HG03558 (cell line): ENCODE measurements around the gene NCLN.
"Not testable (repeated sequence)": the region's sequence is repeated elsewhere in the genome, so short reads cannot be mapped to it uniquely, and the experiment has no call there.

Source experiments
- ATAC-seq: cut with Tn5 transposase; IDR thresholded peaks from one replicate; pipeline ENCODE4 v1.9.1; 2021; ENCODE audit warnings: moderate number of reproducible peaks; ENCODE audit not compliant: unreplicated experiment; ENCODE audit errors: extremely low read depth

NCLN gene

DNA sequence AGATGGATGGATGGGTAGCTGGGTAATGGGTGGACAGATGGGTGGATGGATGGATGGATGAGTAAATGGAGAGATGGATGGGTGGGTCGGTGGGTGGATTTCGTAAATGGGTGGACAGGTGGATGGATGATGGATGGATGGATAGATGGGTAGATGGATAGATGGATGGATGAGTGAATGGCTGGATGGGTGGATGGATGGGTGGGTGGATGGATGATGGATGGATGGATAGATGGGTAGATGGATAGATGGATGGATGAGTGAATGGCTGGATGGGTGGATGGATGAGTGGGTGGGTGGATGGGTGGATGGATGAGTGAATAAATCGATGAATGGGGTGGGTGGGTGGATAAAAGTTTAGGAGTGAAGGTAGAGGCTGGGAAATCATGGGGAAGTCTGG, 31.3 kb upstream of the NCLN start:
- ATAC-seq = not testable (repeated sequence)

DNA sequence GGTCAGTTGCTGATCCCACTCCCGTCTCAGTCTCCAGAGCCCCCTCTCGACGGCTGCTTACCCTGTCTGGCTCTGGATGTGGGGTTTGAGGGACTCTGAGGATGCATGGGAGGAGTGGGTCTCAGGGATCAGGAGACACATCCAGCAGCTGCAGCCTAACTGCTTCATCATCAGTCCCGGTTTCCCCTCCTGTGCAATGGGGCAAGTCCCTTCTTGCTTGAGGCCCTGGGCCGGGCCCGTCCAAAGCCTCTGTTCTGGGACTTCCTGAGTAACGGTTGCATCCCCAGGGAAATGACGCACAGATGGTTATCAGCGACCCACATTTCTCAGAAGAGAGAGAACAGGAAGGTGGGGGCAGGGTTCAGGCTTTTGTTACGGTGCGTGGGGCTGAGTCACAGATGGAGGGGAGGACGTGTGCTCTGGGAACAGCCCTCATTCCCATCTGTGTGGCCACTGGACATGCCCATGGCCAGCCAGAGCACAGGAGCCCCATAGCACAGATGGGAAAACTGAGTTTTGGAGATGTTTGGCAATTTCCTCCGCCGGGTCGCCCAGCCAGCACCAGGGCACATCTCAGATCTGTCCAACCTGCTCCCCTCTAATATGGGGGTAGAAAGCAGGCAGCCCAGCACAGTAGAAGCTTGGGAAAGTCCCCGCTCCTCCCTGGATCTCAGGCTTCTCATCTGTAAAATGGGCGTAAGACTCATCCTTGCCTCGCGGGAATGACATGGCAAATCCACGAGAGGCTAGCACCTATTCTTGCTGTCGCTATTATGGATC, 30.6 kb upstream of the NCLN start:
- ATAC-seq = peak; percentile 71

DNA sequence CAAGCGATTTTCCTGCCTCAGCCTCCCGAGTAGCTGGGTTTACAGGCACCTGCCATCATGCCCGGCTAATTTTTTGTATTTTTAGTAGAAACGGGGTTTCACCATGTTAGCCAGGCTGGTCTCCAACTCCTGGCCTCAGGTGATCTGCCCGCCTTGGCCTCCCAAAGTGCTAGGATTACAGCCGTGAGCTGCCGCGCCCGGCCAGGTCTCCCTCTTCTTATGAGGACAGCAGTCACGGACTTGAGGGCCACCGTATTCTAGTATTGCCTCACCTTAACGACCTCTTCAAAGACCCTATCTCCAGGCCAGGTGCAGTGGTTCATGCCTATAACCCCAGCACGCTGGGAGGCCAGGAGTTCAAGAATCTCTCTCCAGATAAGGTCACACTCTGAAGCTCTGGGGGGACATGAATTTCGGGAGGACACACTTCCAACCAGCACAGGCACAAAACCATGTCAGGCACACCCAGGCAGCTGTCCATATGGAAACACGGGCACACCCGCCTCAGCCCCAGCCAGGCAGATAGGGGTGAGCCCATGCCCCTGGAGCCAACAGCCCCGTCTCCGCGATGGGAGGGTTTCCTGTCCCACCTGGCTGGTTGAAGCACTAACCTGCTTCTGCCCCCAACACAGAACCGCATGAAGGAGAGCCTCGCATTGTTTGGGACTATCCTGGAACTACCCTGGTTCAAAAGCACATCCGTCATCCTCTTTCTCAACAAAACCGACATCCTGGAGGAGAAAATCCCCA, 28.5 kb upstream of the NCLN start:
- ATAC-seq = no peak

DNA sequence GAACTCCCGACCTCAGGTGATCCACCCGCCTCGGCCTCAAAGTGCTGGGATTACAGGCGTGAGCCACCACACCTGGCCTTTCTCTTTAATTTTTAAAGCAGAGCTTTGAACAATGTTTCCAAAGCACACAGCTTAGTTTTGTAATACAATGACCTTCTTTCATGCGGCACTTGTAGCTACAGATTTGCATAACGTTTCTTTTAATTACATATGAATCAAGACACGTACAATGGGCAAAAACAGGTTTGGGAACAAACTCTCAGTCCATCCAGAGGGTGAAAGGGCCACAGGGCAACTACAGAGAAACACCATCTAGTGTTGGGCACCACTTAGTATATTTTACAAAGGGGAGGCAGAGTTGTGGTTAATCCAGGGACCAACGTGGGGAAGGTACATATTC, 26.2 kb upstream of the NCLN start:
- no peak for ATAC-seq

DNA sequence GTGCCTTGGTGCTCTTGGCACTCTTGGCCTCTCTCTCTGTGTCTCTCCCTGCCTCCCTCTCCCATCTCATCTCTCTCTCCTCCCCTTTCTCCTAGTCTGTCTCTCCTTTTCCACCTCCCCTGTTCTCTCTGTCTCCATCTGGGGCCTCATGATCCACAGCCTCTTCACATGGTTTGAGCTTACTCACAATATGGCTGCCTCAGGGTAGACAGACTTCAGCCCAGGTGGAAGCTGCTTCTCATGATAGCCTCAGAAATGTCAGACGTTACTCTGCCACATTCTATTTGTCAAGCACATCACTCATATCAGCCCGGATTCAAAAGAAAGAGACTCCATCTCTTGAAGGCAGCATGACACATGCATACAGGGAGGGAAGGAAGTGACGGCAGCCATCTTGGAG, 25.5 kb upstream of the NCLN start:
- ATAC-seq = no peak

DNA sequence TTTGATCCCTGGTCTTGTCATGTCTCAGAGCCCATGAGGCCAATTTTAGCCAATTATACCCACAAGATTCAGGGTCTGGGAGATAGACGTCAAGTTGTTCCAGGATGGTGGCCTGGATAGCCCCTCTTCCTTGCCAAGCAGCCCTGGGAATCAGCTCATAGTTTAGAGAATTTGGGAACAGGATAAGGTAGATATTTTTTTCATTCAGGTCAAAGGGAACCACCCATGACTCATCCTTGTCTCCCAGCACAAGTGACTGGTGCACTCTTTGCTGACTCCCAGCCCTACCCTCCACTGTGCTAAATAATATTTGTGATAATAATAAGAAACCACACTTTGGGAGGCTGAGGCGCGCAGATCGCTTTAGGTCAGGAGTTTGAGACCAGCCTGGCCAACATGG, 24.3 kb upstream of the NCLN start:
- ATAC-seq = no peak

DNA sequence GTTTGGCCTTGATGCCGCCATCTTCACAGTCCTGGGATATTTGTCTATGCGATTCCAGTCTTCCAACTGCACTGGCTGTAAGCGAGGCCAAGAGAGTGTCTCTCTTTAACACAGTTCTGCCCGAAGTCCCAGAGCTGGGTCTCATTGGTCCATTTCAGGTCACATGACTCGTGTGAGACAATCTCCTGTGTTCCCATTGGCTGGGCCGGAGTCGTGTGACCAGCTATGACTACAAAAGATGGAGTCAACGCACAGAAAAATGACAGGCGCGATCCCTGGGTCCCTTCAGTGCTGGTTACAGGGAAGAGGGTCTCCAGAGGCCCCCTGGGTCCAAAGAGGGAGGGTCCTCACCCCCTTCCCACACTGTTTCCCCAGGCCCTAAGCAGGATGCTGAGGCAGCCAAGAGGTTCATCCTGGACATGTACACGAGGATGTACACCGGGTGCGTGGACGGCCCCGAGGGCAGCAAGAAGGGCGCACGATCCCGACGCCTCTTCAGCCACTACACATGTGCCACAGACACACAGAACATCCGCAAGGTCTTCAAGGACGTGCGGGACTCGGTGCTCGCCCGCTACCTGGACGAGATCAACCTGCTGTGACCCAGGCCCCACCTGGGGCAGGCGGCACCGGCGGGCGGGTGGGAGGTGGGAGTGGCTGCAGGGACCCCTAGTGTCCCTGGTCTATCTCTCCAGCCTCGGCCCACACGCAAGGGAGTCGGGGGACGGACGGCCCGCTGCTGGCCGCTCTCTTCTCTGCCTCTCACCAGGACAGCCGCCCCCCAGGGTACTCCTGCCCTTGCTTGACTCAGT, 23.1 kb upstream of the NCLN start:
- no peak for ATAC-seq

DNA sequence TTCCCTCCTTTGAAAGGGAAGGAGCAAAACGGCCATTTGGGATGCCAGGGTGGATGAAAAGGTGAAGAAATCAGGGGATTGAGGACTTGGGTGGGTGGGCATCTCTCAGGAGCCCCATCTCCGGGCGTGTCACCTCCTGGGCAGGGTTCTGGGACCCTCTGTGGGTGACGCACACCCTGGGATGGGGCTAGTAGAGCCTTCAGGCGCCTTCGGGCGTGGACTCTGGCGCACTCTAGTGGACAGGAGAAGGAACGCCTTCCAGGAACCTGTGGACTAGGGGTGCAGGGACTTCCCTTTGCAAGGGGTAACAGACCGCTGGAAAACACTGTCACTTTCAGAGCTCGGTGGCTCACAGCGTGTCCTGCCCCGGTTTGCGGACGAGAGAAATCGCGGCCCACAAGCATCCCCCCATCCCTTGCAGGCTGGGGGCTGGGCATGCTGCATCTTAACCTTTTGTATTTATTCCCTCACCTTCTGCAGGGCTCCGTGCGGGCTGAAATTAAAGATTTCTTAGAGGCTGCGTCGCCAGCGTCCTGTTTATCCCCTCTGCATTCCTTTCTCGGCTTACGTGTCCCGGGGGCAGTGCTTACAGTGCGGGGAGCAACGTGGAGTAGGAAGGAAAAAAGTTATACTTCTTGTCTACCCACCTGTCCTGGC, 22.4 kb upstream of the NCLN start:
- no peak for ATAC-seq

DNA sequence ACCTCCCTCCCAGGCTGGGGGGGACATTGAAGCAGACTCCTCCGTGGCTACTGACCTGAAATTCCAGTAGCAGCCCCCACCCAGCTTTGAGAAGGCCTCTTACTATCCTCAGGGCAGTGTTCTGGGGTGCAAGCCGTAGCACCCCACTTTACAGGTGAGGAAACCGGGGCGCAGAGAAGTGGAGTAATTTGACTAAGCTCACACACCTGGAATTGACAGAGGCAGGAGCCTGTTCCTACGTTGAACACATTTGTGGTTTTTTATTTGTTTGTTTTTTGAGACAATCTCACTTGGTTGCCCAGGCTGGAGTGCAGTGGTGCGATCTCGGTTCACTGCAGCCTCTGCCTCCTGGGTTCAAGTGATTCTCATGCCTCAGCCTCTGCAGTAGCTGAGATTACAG, 21.8 kb upstream of the NCLN start:
- ATAC-seq = no peak

DNA sequence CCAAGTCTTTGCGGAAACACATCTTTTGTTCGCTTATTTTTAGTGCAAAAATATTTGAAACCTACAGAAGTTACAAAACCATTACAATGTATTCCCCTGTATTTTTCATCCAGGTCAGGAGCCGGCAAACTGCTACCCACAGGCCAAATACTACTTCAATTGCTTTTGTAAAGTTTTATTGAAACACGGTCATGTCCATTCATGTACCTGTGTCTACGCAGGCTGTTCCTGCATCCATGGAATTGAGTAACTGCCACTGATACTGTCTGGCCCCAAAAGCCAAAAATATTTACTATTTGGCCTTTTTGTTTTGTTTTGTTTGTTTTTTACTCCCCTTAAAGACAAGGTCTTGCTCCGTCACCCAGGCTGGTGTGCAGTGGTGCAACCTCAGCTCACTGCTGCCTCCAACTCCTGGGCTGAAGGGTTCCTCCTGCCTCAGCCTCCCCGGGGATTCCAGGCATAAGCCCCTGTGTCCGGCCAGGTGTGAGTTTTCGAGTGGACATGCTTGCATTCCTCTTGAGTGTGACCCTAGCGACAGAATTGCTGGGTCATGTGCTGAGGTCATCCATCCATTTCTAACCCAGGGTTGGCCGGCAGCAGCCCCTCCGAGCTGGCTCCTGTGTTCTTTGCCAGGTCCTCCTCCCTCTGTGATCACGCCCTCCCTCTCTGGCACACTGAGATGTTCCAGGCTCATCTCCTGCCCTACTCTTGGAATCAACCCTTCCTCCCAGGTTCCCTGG, 18.0 kb upstream of the NCLN start:
- no peak for ATAC-seq

DNA sequence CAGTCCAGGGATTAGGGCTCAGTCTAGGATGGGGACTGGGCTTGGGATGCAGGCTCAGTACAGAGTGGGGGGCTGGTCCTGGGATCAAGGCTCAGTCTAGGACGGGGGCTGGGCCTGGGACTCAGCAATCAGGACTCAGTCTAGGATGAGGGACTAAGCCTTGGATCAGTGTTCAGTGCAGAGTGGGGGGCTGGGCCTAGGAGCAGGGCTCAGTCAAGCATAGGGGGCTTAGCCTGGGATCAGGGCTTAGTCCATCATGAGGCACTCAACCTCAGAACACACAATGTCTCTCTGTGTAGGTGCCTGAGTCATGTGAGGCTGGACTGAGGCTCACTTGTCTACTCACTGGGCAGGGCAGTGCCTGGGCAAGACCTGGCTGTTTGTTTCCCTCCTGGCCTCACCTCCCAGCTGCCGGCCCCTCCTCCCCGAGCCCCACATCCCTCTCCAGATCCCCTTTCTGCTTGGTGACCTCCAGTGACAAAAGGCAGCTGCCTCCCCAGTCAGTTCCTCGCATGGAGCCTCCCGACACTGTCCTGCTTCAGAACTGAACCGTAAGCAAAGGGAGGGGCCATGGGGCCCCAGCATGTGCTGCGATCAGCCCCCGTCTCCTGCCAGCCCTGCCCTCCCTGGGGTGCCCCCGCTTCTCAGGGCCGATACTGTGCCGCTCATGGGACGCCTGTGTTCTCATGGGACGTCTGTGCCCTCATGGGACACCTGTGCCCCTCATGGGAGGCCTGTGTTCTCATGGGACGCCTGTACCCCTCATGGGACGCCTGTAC, 13.6 kb upstream of the NCLN start:
- no peak for ATAC-seq

DNA sequence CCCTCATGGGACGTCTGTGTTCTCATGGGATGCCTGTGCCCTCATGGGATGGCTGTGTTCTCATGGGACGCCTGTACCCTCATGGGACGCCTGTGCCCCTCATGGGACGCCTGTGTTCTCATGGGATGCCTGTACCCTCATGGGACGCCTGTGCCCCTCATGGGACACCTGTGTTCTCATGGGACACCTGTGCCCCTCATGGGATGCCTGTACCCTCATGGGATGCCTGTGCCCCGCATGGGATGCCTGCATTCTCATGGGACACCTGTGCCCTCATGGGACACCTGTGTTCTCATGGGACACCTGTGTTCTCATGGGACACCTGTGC, 13.1 kb upstream of the NCLN start:
- ATAC-seq = not testable (repeated sequence)

DNA sequence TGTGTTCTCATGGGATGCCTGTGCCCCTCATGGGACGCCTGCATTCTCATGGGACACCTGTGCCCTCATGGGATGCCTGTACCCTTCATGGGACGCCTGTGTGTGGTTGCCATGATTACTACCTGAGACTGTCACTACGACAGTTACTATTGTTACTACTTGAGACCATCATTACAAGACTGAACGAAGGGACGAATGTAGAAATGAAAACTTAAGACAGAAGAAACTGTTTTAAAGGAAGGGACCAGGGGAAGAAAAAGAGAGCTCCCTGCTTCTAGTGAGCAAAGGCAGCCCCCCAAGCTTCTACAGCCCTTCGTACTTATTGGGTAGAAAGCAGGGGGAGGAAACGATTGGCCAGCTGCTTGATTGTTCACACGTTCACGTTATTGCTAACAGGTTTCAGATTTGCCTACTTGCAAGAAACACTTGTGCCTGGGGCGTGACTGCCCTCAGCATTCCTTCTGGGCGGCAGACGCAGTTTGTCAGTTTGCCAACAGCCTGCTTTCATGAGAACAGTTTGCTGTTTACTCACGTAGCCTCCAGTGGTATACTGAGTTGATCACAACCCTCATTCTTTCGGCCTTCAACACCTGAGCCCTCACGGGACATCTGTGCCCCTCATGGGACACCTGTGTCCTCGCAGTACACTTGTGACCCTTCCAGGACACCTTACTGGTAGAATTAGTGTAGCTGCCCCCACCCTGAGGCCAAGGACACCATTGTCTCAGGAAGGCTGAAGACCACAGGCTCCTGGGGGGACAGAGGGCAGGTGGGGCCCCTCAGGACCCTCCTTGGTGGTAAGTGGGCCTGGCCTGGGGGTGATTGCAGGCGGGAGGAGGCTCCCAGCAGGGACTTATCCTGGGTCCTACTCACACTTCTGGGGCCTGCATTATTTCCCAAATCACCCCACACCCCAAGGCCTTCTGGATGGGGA, 9.7 kb upstream of the NCLN start:
- no peak for ATAC-seq

DNA sequence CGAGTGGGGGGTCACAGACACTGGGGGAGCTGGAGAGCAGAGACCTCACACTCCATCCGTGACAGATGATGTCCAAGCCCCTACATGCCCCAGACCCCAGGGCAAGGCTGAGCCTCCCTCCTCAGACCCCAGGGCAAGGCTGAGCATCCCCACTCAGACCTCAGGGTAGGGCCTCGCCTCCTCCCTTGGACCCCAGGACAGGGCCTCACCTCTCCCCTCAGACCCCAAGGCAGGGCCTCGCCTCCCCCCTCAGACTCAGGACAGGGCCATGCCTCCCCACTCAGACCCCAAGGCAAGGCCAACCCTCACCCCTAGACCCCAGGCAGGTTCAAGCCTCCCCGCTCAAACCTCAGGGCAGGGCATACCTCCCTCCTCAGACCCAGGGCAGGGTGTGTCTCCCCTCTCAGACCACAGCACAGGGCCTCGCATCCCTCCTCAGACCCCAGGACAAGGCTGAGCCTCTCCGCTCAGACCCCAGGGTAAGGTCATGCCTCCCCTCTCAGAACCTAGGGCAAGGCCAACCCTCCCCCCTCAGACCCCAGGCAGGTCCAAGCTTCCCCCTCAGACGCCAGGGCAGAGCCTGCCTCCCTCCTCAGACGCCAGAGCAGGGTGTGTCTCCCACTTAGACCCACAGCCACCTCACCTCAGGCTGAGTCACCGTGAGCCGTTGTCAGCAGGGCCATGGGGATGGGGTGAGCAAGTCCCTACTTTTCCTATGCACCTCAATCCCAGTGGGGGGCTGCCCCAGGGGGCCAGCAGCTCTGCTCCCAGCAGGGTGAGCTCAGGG, 8.8 kb upstream of the NCLN start:
- no peak for ATAC-seq

DNA sequence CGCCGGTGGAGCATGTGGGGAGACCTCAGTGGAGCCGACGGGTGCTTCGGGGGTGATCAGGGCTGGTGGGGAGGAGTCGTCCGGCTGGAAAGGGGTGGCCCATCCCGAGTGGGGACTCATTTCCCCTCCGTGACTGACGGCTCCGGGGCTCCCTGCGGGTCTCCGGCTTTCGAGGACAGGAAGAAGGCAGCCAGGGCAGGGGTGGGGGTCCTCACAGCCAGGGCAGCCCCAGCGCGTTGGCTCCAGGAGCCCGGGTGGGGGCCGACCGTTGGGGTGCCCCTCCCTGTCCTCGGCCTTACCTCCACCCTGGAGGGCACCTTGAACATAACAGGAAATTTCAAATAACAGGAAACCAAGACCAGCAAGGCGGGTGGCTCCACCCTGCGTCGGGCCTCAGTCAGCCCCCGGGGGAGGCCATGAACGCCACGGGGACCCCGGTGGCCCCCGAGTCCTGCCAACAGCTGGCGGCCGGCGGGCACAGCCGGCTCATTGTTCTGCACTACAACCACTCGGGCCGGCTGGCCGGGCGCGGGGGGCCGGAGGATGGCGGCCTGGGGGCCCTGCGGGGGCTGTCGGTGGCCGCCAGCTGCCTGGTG, 7.3 kb upstream of the NCLN start, which contains the start of gene S1PR4:
Gene S1PR4, plus strand, starts transcription at position 393 of the 596 bp plus-strand sequence. Its CDS starts 24 bp downstream, at position 417.
- ATAC-seq = no peak

DNA sequence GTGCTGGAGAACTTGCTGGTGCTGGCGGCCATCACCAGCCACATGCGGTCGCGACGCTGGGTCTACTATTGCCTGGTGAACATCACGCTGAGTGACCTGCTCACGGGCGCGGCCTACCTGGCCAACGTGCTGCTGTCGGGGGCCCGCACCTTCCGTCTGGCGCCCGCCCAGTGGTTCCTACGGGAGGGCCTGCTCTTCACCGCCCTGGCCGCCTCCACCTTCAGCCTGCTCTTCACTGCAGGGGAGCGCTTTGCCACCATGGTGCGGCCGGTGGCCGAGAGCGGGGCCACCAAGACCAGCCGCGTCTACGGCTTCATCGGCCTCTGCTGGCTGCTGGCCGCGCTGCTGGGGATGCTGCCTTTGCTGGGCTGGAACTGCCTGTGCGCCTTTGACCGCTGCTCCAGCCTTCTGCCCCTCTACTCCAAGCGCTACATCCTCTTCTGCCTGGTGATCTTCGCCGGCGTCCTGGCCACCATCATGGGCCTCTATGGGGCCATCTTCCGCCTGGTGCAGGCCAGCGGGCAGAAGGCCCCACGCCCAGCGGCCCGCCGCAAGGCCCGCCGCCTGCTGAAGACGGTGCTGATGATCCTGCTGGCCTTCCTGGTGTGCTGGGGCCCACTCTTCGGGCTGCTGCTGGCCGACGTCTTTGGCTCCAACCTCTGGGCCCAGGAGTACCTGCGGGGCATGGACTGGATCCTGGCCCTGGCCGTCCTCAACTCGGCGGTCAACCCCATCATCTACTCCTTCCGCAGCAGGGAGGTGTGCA, 6.6 kb upstream of the NCLN start:
- no peak for ATAC-seq
